DOHH2 (cell line): ENCODE data around the gene PHACTR1.

ENCODE experiments used
- H3F3A ChIP-seq: fragments of 200-600 bp; sonication (generic), shearing (Covaris generic); 2 replicates; pipeline ENCODE4 v1.6.0; 2016; ENCODE audit warnings: antibody characterized with exemption, mild to moderate bottlenecking; ENCODE audit not compliant: control insufficient read depth, insufficient read depth
- H3K27ac ChIP-seq: fragments of 200-600 bp; sonication (generic); 2 replicates; pipeline ENCODE4 v1.5.1; 2014; ENCODE audit warnings: low read depth, mild to moderate bottlenecking, low read length, moderate library complexity
- H3K27me3 ChIP-seq: fragments of 200-600 bp; sonication (generic); 2 replicates; pipeline ENCODE4 v1.6.1; 2014; ENCODE audit warnings: mild to moderate bottlenecking, low read length, mixed read lengths; ENCODE audit not compliant: control insufficient read depth
- H3K36me3 ChIP-seq: fragments of 200-600 bp; sonication (generic); 2 replicates; pipeline ENCODE4 v1.6.1; 2014; ENCODE audit warnings: mild to moderate bottlenecking, low read length, moderate library complexity, mixed read lengths; ENCODE audit not compliant: control insufficient read depth
- H3K4me1 ChIP-seq: fragments of 200-600 bp; sonication (generic); 2 replicates; pipeline ENCODE4 v1.6.1; 2014; ENCODE audit warnings: mild to moderate bottlenecking, low read length, mixed read lengths; ENCODE audit not compliant: control insufficient read depth
- H3K4me2 ChIP-seq: fragments of 200-600 bp; sonication (generic); 2 replicates; pipeline ENCODE4 v1.6.0; 2014; ENCODE audit warnings: mild to moderate bottlenecking, low read length, moderate library complexity
- H3K4me3 ChIP-seq: fragments of 200-600 bp; sonication (generic); 2 replicates; pipeline ENCODE4 v1.5.1; 2014; ENCODE audit warnings: mild to moderate bottlenecking, low read length, mixed read lengths
- H3K79me2 ChIP-seq: fragments of 200-600 bp; sonication (generic); 2 replicates; pipeline ENCODE4 v1.6.1; 2014; ENCODE audit warnings: mild to moderate bottlenecking, low read length, mixed read lengths; ENCODE audit not compliant: control insufficient read depth
- H3K9me2 ChIP-seq: fragments of 200-600 bp; sonication (generic); replicated peaks from 2 replicates; pipeline ENCODE4 v1.6.1; 2014; ENCODE audit warnings: mild to moderate bottlenecking, low read length, mixed read lengths; ENCODE audit not compliant: control insufficient read depth
- H3K9me3 ChIP-seq: fragments of 200-600 bp; sonication (generic); 2 replicates; pipeline ENCODE4 v1.6.1; 2014; ENCODE audit warnings: antibody characterized with exemption, low read length, mixed read lengths; ENCODE audit not compliant: control insufficient read depth, insufficient read depth
- H4K20me1 ChIP-seq: fragments of 200-600 bp; sonication (generic); 2 replicates; pipeline ENCODE4 v1.6.0; 2014; ENCODE audit warnings: low read depth, mild to moderate bottlenecking, antibody characterized with exemption, low read length, moderate library complexity; ENCODE audit not compliant: control insufficient read depth, insufficient read depth
- EZH2phosphoT487 ChIP-seq: fragments of 200-600 bp; sonication (generic); IDR thresholded peaks from 2 replicates; pipeline ENCODE4 v1.6.1; 2017; ENCODE audit warnings: borderline replicate concordance, mild to moderate bottlenecking, antibody characterized with exemption, low read length, moderate library complexity, mixed read lengths
- TF ChIP-seq, protein P1 (sequence below): fragments of 200-600 bp; sonication (generic); IDR thresholded peaks from one replicate; pipeline ENCODE4 v1.5.1; 2014; ENCODE audit warnings: antibody characterized with exemption, mild to moderate bottlenecking, low read depth, low read length; ENCODE audit not compliant: poor library complexity, severe bottlenecking

Gene PHACTR1

DNA sequence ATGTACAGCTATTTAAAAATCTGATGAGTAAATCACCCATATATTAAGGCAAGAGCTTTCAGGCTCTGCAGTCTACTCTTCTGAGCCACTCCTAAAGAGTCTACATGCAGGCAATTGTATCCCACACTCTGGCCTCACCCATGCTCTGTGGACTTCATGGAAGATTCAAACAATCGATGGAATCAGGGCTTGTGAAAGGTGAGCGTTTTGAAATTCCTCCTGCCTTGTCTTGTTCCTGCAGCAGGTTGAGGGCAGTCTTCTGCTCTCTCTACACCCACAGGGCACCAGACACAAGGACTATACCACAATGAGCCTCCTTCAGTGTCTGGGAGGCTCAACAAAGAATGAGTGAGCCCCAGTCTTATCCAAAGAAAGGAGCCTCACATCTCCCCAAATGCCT lies 560.7 kb downstream of the PHACTR1 start:
- H3K4me2 ChIP-seq: peak overlapping the region; percentile 27
- peaks cover 33% of the 10 kb centered on the region for H3K79me2 ChIP-seq
- no peaks in the 10 kb centered on the region for H4K20me1 ChIP-seq
- TF ChIP-seq, protein P1, sequence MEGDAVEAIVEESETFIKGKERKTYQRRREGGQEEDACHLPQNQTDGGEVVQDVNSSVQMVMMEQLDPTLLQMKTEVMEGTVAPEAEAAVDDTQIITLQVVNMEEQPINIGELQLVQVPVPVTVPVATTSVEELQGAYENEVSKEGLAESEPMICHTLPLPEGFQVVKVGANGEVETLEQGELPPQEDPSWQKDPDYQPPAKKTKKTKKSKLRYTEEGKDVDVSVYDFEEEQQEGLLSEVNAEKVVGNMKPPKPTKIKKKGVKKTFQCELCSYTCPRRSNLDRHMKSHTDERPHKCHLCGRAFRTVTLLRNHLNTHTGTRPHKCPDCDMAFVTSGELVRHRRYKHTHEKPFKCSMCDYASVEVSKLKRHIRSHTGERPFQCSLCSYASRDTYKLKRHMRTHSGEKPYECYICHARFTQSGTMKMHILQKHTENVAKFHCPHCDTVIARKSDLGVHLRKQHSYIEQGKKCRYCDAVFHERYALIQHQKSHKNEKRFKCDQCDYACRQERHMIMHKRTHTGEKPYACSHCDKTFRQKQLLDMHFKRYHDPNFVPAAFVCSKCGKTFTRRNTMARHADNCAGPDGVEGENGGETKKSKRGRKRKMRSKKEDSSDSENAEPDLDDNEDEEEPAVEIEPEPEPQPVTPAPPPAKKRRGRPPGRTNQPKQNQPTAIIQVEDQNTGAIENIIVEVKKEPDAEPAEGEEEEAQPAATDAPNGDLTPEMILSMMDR: no peak
- TF ChIP-seq EZH2phosphoT487: no peak
- H3K36me3 ChIP-seq: peaks cover 8% of the 10 kb centered on the region
- 0 out of 2 replicates have a peak overlapping the region, but pooled peaks have one; percentile 9 for H3K4me3 ChIP-seq
- no peaks in the 10 kb centered on the region for H3K9me2 ChIP-seq
- no peak overlapping the region for H3K27ac ChIP-seq
- no peaks in the 10 kb centered on the region for H3K9me3 ChIP-seq
- no peaks in the 10 kb centered on the region for H3F3A ChIP-seq
- no peaks in the 10 kb centered on the region for H3K27me3 ChIP-seq
- peaks cover 59% of the 10 kb centered on the region for H3K4me1 ChIP-seq

DNA sequence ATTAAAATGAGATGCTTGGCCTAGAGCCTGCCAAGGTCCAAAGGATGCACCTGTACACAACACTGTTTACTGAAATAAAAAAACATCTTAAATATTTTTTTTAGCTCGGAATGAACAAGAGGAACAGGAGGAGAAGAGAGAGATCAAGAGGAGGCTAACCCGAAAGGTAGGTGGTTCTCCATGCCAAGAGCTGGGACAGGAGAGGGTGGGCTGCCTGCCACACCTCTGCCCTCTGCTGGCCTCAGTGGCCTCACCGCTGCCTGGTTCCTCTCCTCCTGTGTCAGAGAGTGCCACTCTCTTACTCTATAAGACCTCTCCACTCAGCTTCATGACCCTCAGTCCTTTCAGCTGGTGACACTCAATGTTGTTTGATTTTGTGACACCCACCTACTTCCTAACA lies 561.6 kb downstream of the PHACTR1 start:
- H3K4me3 ChIP-seq: no peak overlapping the region
- no peak for TF ChIP-seq EZH2phosphoT487
- TF ChIP-seq, protein P1: peak; percentile 72
- H4K20me1 ChIP-seq: no peaks in the 10 kb centered on the region
- H3K4me1 ChIP-seq: peaks cover 49% of the 10 kb centered on the region
- H3K9me2 ChIP-seq: no peaks in the 10 kb centered on the region
- H3K27ac ChIP-seq: no peak overlapping the region
- H3K79me2 ChIP-seq: peaks cover 28% of the 10 kb centered on the region
- H3K27me3 ChIP-seq: no peaks in the 10 kb centered on the region
- H3F3A ChIP-seq: no peaks in the 10 kb centered on the region
- H3K9me3 ChIP-seq: no peaks in the 10 kb centered on the region
- peaks cover 12% of the 10 kb centered on the region for H3K36me3 ChIP-seq
- peak overlapping the region; percentile 27 for H3K4me2 ChIP-seq

DNA sequence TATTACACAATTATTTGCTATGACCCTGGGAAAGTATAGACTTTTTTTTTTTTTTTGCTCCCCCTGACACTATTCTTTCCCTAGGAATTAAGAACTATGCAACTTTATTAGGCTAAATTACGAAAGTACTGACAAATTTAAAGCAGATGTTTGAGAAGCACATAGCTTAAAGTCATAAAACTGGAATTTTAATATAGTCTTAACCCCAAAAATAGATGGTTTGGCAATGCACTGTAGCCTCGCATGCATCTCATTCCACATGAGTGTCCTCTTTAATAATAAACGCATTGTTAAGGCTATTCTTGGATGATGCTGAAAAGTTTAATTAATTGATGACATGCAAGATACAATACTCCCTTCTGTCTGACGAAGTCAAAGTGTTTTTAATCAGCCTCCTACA lies 562.4 kb downstream of the PHACTR1 start:
- Histone ChIP-seq H3K27ac (no peak overlapping the region), H3K9me2 (no peaks in the 10 kb centered on the region), H4K20me1 (no peaks in the 10 kb centered on the region), H3K79me2 (peaks cover 21% of the 10 kb centered on the region), H3K4me3 (no peak overlapping the region), H3K4me1 (peaks cover 41% of the 10 kb centered on the region), H3K36me3 (peaks cover 16% of the 10 kb centered on the region), H3K4me2 (no peak overlapping the region), H3F3A (no peaks in the 10 kb centered on the region), H3K27me3 (no peaks in the 10 kb centered on the region), H3K9me3 (no peaks in the 10 kb centered on the region)
- TF ChIP-seq, protein P1: no peak
- no peak for TF ChIP-seq EZH2phosphoT487

DNA sequence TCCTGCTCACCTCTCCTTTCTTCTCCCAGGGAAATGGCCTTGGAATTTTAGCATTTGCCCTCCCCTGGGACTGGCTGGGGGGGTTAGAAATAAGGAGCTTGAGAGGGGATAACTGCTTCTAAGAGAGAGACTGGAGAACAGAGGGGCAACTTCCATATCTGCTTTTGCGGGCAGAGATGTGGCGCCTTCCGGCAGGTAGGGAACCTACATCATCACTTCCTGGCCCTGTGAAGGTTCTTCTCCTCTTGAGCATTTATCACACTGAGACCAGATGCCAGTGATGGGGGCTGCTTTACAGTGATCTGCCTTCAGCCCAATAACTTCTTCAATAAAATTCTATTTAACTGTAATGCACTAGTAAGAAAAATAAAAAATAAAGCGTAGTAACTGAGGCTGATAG lies 563.7 kb downstream of the PHACTR1 start:
- Histone ChIP-seq H3K4me3 (no peak overlapping the region), H3K79me2 (peaks cover 10% of the 10 kb centered on the region), H3K27ac (no peak overlapping the region), H3K9me2 (no peaks in the 10 kb centered on the region), H3K27me3 (no peaks in the 10 kb centered on the region), H4K20me1 (no peaks in the 10 kb centered on the region), H3F3A (no peaks in the 10 kb centered on the region), H3K36me3 (peaks cover 24% of the 10 kb centered on the region), H3K4me2 (no peak overlapping the region), H3K4me1 (peaks cover 29% of the 10 kb centered on the region), H3K9me3 (no peaks in the 10 kb centered on the region)
- no peak for TF ChIP-seq EZH2phosphoT487
- TF ChIP-seq, protein P1: no peak
